K562 (cell line): ENCODE data around the gene TIMM17A. TPM values are rescaled to one million over a fixed set of nuclear protein-coding genes. Genes with fewer than 3 reads are reported as not detected.

ENCODE experiments used
- ARID1B ChIP-seq: fragments of 450-650 bp; IDR thresholded peaks from 2 replicates; pipeline ENCODE4 v1.6.1; 2016; ENCODE audit warnings: antibody characterized with exemption, mild to moderate bottlenecking, inconsistent platforms
- ATF6 ChIP-seq: sonication (generic); formaldehyde crosslinking; IDR thresholded peaks from 2 replicates; pipeline ENCODE4 v1.4.0; 2020; ENCODE audit warnings: mild to moderate bottlenecking, missing genetic modification reagents
- C11orf30 ChIP-seq: fragments of 450-650 bp; IDR thresholded peaks from 2 replicates; pipeline ENCODE4 v1.6.1; 2016; ENCODE audit warnings: low read depth, mild to moderate bottlenecking
- CCNT2 ChIP-seq: IDR thresholded peaks from 2 replicates; pipeline ENCODE4 v1.6.1; 2011; ENCODE audit warnings: borderline replicate concordance, low read depth, mild to moderate bottlenecking, moderate library complexity, mixed read lengths, low read length; ENCODE audit not compliant: insufficient read length; ENCODE audit errors: extremely low read depth
- CHD4 ChIP-seq: fragments of 200-600 bp; sonication (generic); IDR thresholded peaks from 3 replicates; pipeline ENCODE4 v1.6.1; 2012; ENCODE audit warnings: low read depth, mild to moderate bottlenecking, mixed read lengths, low read length, inconsistent platforms; ENCODE audit not compliant: insufficient read depth, insufficient replicate concordance, poor library complexity, severe bottlenecking
- CTBP1 ChIP-seq: fragments of 450-650 bp; IDR thresholded peaks from 2 replicates; pipeline ENCODE4 v1.6.1; 2016; ENCODE audit warnings: borderline replicate concordance
- CXXC5 ChIP-seq: fragments of 250-450 bp; sonication (Bioruptor Pico); IDR thresholded peaks from 2 replicates; pipeline ENCODE4 v1.8.0; 2022; ENCODE audit warnings: inconsistent platforms, mild to moderate bottlenecking, moderate library complexity
- DACH1 ChIP-seq: fragments of 450-650 bp; IDR thresholded peaks from 2 replicates; pipeline ENCODE4 v1.6.1; 2018; ENCODE audit not compliant: partially characterized antibody
- DIDO1 ChIP-seq: fragments of 450-650 bp; IDR thresholded peaks from 2 replicates; pipeline ENCODE4 v1.6.1; 2016; ENCODE audit warnings: low read depth, missing biosample characterization, missing genetic modification characterization
- FOXM1 ChIP-seq, 2 experiments: fragments of 450-650 bp in 1 of 2; sonication (generic) in 1 of 2; formaldehyde crosslinking in 1 of 2; IDR thresholded peaks; 2 replicates each; pipeline versions ENCODE4 v1.6.1 to v1.9.0; 2017 to 2022; ENCODE audit warnings: low read depth in 2 of 2, mild to moderate bottlenecking in 2 of 2, missing genetic modification reagents in 1 of 2, moderate library complexity in 1 of 2
- JUN ChIP-seq, 2 experiments: sonication (generic) in 1 of 2; formaldehyde crosslinking in 1 of 2; IDR thresholded peaks; 2 replicates each; pipeline versions ENCODE4 v1.6.1 to v1.8.0; 2012 to 2022; ENCODE audit warnings: borderline replicate concordance in 2 of 2, mild to moderate bottlenecking in 2 of 2, improper control_type of control experiment in 1 of 2, low read depth in 1 of 2, low read length in 1 of 2, missing genetic modification reagents in 1 of 2
- KLF1 ChIP-seq: fragments of 450-650 bp; IDR thresholded peaks from 2 replicates; pipeline ENCODE4 v1.6.1; 2016; ENCODE audit warnings: missing genetic modification characterization, missing compliant biosample characterization
- L3MBTL2 ChIP-seq: fragments of 450-650 bp; IDR thresholded peaks from 2 replicates; pipeline ENCODE4 v1.6.1; 2016; ENCODE audit warnings: mild to moderate bottlenecking, moderate library complexity
- MNT ChIP-seq, 2 experiments: fragments of 450-650 bp; conservative IDR thresholded peaks; 2 replicates each; pipeline ENCODE4 v1.6.1; 2017; ENCODE audit warnings: mild to moderate bottlenecking in 2 of 2, moderate library complexity in 2 of 2
- PHB ChIP-seq: fragments of 250-450 bp; sonication (Bioruptor Pico); IDR thresholded peaks from 2 replicates; pipeline ENCODE4 v1.5.0; 2021
- PRPF4 ChIP-seq: fragments of 200-400 bp; formaldehyde crosslinking; IDR thresholded peaks from one replicate; pipeline ENCODE4 v1.6.1; 2017; ENCODE audit warnings: low read length, low read depth, mild to moderate bottlenecking; ENCODE audit not compliant: insufficient read depth, poor library complexity, severe bottlenecking
- RCOR1 ChIP-seq, 2 experiments: IDR thresholded peaks; 2 replicates each; pipeline ENCODE4 v1.6.1; 2012; ENCODE audit warnings: low read depth in 2 of 2, low read length in 2 of 2, borderline replicate concordance in 1 of 2, improper control_type of control experiment in 1 of 2
- SMAD2 ChIP-seq: fragments of 150-350 bp; IDR thresholded peaks from 2 replicates; pipeline ENCODE4 v1.6.1; 2014; ENCODE audit warnings: low read depth, mild to moderate bottlenecking, low read length
- SMAD4 ChIP-seq: fragments of 250-450 bp; sonication (Bioruptor Pico); conservative IDR thresholded peaks from 2 replicates; pipeline ENCODE4 v1.8.0; 2021; ENCODE audit warnings: inconsistent platforms, mild to moderate bottlenecking, moderate library complexity
- SRSF1 ChIP-seq: fragments of 200-400 bp; formaldehyde crosslinking; IDR thresholded peaks from 2 replicates; pipeline ENCODE4 v1.6.1; 2017; ENCODE audit warnings: mild to moderate bottlenecking, low read depth, low read length, moderate library complexity
- TAL1 ChIP-seq: fragments of 450-650 bp; IDR thresholded peaks from 2 replicates; pipeline ENCODE4 v1.6.1; 2016; ENCODE audit warnings: mild to moderate bottlenecking
- ZBTB2 ChIP-seq: fragments of 450-650 bp; IDR thresholded peaks from 2 replicates; pipeline ENCODE4 v1.6.1; 2016; ENCODE audit warnings: antibody characterized with exemption
- ZNF511 ChIP-seq: sonication (generic); formaldehyde crosslinking; IDR thresholded peaks from 2 replicates; pipeline ENCODE4 v1.8.0; 2022; ENCODE audit warnings: mild to moderate bottlenecking, missing genetic modification reagents
- ZNF717 ChIP-seq: fragments of 250-450 bp; sonication (Bioruptor Pico); IDR thresholded peaks from 2 replicates; pipeline ENCODE4 v1.5.0; 2021
- polyA plus RNA-seq, 8 experiments: library from polyadenylated mRNA; depleted of rRNA in 4 of 8; stranded (reverse) in 5 of 8; unstranded in 3 of 8; fragments of >200 nt; fragmentation: Nextera tagmentation in 2 of 8; fragmentation: Illumina TruSeq in 1 of 8; extraction: Ambion mirVana in 2 of 8; extraction: Trizol in 1 of 8; gene quantifications; 2 replicates each; pipeline versions ENCODE4 v1.2.1 to v1.2.3, GENCODE V29; 2011 to 2014; ENCODE audit warnings: inconsistent platforms in 1 of 8, missing spikeins in 1 of 8
- total RNA-seq, 7 experiments: library from RNA; depleted of rRNA in 6 of 7; stranded (reverse); fragments of >200 nt in 6 of 7; fragmentation: Illumina TruSeq in 2 of 7; extraction: Trizol in 2 of 7; gene quantifications; 2 replicates each; pipeline versions ENCODE4 v1.2.1 to v1.2.3, GENCODE V29; 2011 to 2021; ENCODE audit warnings: low replicate concordance in 1 of 7

The TIMM17A gene
- total and polyA plus RNA-seq, 9 of the 15 experiments (the other 6 are each of a cell fraction or from before 2014, with no cell fraction given) = 116 to 744 (median 180) TPM

GRCh38 chr1:201939574-201939973 is 15.7 kb upstream of the TIMM17A start (continued):
- TF ChIP-seq TAL1 (peak; percentile 22; the same call in 1 of the 2 replicates), CHD4 (no peak), L3MBTL2 (no peak), ZBTB2 (no peak), RCOR1 (IDR thresholded peaks at IDR 0.05; ENCODE audit: borderline replicate concordance in 1 of 2, low read depth in 2 of 2, low read length in 2 of 2) (0 out of 4 replicates have a peak, but pooled peaks of 1 of the 2 experiments have one; percentile 4), SMAD4 (CRISPR knock-in tag) (no peak), CCNT2 (no peak), PRPF4 (no peak), FOXM1 (IDR thresholded peaks at IDR 0.05; ENCODE audit: low read depth) (no peak), FOXM1 (CRISPR knock-in tag; IDR thresholded peaks at IDR 0.05; ENCODE audit: low read depth) (no peak), SMAD2 (no peak), ZNF717 (no peak), ZNF511 (CRISPR knock-in tag) (no peak), ARID1B (peak; percentile 64), ATF6 (no peak), PHB (no peak), KLF1 (tag) (no peak), MNT (conservative IDR thresholded peaks at IDR 0.05) (0 out of 4 replicates have a peak, but pooled peaks of 1 of the 2 experiments have one; percentile 27), C11orf30 (peak; percentile 74), DIDO1 (tag) (no peak), CTBP1 (no peak), DACH1 (peak; percentile 33), CXXC5 (no peak), JUN (IDR thresholded peaks at IDR 0.05; ENCODE audit: borderline replicate concordance, low read depth, low read length) (no peak), JUN (CRISPR knock-in tag; IDR thresholded peaks at IDR 0.05; ENCODE audit: borderline replicate concordance) (no peak), SRSF1 (no peak)
